ENCODE data around the gene TTC38. TPM values are rescaled to one million over a fixed set of nuclear protein-coding genes. Genes with fewer than 3 reads are reported as not detected.

Gene TTC38
- total RNA-seq (1 to 10 TPM; 3.9 to 4.3 TPM), polyA plus RNA-seq (1 to 10 TPM; 6.3 to 8.2 TPM)

- Mint-ChIP-seq H3K27me3 (peaks cover 12 to 18% of the 10 kb centered on the region in 2 donors), H3K27ac (peak within 1 kb of the TSS; percentile 16 to 82 (median 69)), H3K36me3 (peaks cover 0 to 3% of the 10 kb centered on the region in 2 donors), H3K4me1 (peaks cover 9 to 32% (median 15%) of the 10 kb centered on the region in 4 donors), H3K9me3 (peaks cover 0 to 4% (median under 1%) of the 10 kb centered on the region in 8 donors), H3K4me3 (peak within 1 kb of the TSS; percentile 86 to 95 (median 91))
- peaks cover 6% of the 10 kb centered on the region for H3K27me3 ChIP-seq (ENCODE audit: insufficient read depth, low read length)
- H3K27ac ChIP-seq (ENCODE audit: low read depth, low read length): peak within 1 kb of the TSS; percentile 18
- H3K36me3 ChIP-seq (ENCODE audit: insufficient read depth, low read length): no peaks in the 10 kb centered on the region
- peak within 1 kb of the TSS in 1 of 2 donors; percentile 49 for H3K4me3 ChIP-seq (ENCODE audit: low read length in 2 of 2)
- H3K4me1 ChIP-seq (ENCODE audit: insufficient read depth, low read length): peaks cover 11% of the 10 kb centered on the region
- intact Hi-C loops (cut with micrococcal nuclease): loop anchor here (1.0 kb wide), 1 partner anchor 17 kb away; the partner anchor contains the start of gene CDPF1
- DNase-seq: peak; percentile 22 to 59 (median 26)
- ChIA-PET CTCF (ENCODE audit: partially characterized antibody) (interaction anchor here (0.8 to 1.1 kb wide), 3 partner anchors 19 to 146 kb away, joined by 3 to 4 read pairs (median 3); no protein-coding TSS in a partner anchor), POLR2A (ENCODE audit: partially characterized antibody) (interaction anchor here (1.0 to 3.3 kb wide), 4 partner anchors 9 to 29 kb away, joined by 3 to 25 read pairs (median 9); partner anchors contain the start of genes CDPF1 and GTSE1)
- H3K9me3 ChIP-seq (ENCODE audit: control insufficient read depth in 1 of 2, low read length in 2 of 2): no peaks in the 10 kb centered on the region
Measured at GRCh38 chr22:46267431-46268279, at the start of gene TTC38. Gene TTC38, plus strand, starts transcription at chr22:46268008. Its CDS starts 32 bp downstream, at chr22:46268040.

GRCh38 chr22:46219636-46220035 is 48.2 kb upstream of the TTC38 start:
- H3K36me3 Mint-ChIP-seq: peaks cover 42 to 43% of the 10 kb centered on the region in 2 donors

GRCh38 chr22:46220921-46221320 is 46.9 kb upstream of the TTC38 start:
- H3K9me3 Mint-ChIP-seq: no peaks in the 10 kb centered on the region
- Histone ChIP-seq H3K27ac (ENCODE audit: low read depth, low read length) (no peak overlapping the region), H3K27me3 (ENCODE audit: insufficient read depth, low read length) (no peaks in the 10 kb centered on the region), H3K9me3 (ENCODE audit: control insufficient read depth in 1 of 2, low read length in 2 of 2) (no peaks in the 10 kb centered on the region), H3K4me3 (ENCODE audit: low read length in 2 of 2) (no peak overlapping the region), H3K36me3 (ENCODE audit: insufficient read depth, low read length) (peaks cover 9% of the 10 kb centered on the region), H3K4me1 (ENCODE audit: insufficient read depth, low read length) (peaks cover 7% of the 10 kb centered on the region)
- CTCF ChIA-PET (ENCODE audit: partially characterized antibody): no interaction called here
- H3K27me3 Mint-ChIP-seq: no peaks in the 10 kb centered on the region
- intact Hi-C loops (cut with micrococcal nuclease): no loop called here
- H3K4me3 Mint-ChIP-seq: no peak overlapping the region
- DNase-seq: no peak
- peaks cover 2 to 11% (median 8%) of the 10 kb centered on the region in 4 donors for H3K4me1 Mint-ChIP-seq
- POLR2A ChIA-PET (ENCODE audit: partially characterized antibody): no interaction called here
- peak overlapping the region in 2 of 7 donors; percentile 29 to 46 for H3K27ac Mint-ChIP-seq
- H3K36me3 Mint-ChIP-seq: peaks cover 35 to 37% of the 10 kb centered on the region in 2 donors

More at GRCh38 chr22:46219636-46220035, 48.2 kb upstream of the TTC38 start:
- Mint-ChIP-seq H3K27ac (peak overlapping the region in 5 of 7 donors; percentile 20 to 88 (median 74)), H3K27me3 (no peaks in the 10 kb centered on the region), H3K4me3 (peak overlapping the region in 1 of 8 donors; percentile 61), H3K9me3 (no peaks in the 10 kb centered on the region), H3K4me1 (peaks cover 2 to 9% (median 8%) of the 10 kb centered on the region in 4 donors)
- Histone ChIP-seq H3K36me3 (ENCODE audit: insufficient read depth, low read length) (peaks cover 9% of the 10 kb centered on the region), H3K4me1 (ENCODE audit: insufficient read depth, low read length) (peaks cover 7% of the 10 kb centered on the region), H3K9me3 (ENCODE audit: control insufficient read depth in 1 of 2, low read length in 2 of 2) (no peaks in the 10 kb centered on the region), H3K4me3 (ENCODE audit: low read length in 2 of 2) (no peak overlapping the region), H3K27me3 (ENCODE audit: insufficient read depth, low read length) (no peaks in the 10 kb centered on the region), H3K27ac (ENCODE audit: low read depth, low read length) (no peak overlapping the region)
- ChIA-PET CTCF (ENCODE audit: partially characterized antibody) (no interaction called here), POLR2A (ENCODE audit: partially characterized antibody) (no interaction called here)
- peak in 2 of 5 donors; percentile 10 to 13 for DNase-seq
- intact Hi-C loops (cut with micrococcal nuclease): no loop called here

DNA sequence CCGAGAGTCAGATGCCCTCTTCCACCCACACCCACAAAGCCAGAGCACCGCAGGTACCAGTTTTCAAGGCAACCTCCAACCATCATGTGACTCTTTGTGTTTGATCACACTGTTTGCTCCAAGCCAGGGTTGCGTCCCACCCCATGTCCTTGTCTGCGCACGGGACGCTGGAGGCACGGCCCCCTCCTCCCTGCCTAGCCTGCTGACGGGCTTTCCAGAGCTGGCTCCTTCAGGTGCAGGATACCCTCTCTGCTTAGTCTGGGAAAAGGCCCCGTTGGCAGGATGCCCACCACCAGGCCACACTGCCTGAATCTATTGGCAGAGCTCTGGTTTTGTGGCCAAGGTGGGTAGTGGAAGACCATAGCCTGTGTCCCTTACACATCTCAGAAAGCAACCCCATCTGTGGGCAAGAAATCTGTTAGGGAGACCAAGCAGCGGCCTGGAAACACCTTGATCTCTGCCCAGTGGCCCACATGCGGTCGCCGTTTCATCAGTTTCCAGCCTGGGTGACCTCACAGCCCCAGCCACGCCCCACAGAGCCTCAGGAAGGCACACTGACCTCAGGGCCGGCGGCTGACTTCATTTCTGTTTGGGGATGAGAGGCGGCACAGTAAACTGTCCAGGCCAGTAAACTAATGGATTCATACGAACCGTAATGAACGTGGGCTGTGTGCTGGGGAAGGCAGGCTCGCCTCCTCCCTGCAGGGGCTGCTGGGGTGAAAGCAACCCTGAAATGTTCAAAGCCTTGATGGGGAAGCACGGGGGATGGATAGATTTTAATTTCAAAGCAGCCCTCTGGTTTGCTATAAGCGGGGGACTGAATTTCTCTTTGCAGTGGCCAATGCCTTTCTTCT is 43.5 kb upstream of the TTC38 start:
- DNase-seq: no peak
- H3K4me1 Mint-ChIP-seq: peaks cover 2 to 9% (median 6%) of the 10 kb centered on the region in 4 donors
- CTCF ChIA-PET (ENCODE audit: partially characterized antibody): no interaction called here
- no peak overlapping the region for H3K4me3 ChIP-seq (ENCODE audit: low read length in 2 of 2)
- no peaks in the 10 kb centered on the region for H3K9me3 Mint-ChIP-seq
- no peaks in the 10 kb centered on the region for H3K9me3 ChIP-seq (ENCODE audit: control insufficient read depth in 1 of 2, low read length in 2 of 2)
- H3K27me3 ChIP-seq (ENCODE audit: insufficient read depth, low read length): no peaks in the 10 kb centered on the region
- no peak overlapping the region for H3K4me3 Mint-ChIP-seq
- no peak overlapping the region for H3K27ac Mint-ChIP-seq
- POLR2A ChIA-PET (ENCODE audit: partially characterized antibody): no interaction called here
- no peak overlapping the region for H3K27ac ChIP-seq (ENCODE audit: low read depth, low read length)
- H3K4me1 ChIP-seq (ENCODE audit: insufficient read depth, low read length): peaks cover 6% of the 10 kb centered on the region
- no peaks in the 10 kb centered on the region for H3K36me3 ChIP-seq (ENCODE audit: insufficient read depth, low read length)
- intact Hi-C loops (cut with micrococcal nuclease): no loop called here
- no peaks in the 10 kb centered on the region for H3K27me3 Mint-ChIP-seq
- peaks cover 19 to 20% of the 10 kb centered on the region in 2 donors for H3K36me3 Mint-ChIP-seq

DNA sequence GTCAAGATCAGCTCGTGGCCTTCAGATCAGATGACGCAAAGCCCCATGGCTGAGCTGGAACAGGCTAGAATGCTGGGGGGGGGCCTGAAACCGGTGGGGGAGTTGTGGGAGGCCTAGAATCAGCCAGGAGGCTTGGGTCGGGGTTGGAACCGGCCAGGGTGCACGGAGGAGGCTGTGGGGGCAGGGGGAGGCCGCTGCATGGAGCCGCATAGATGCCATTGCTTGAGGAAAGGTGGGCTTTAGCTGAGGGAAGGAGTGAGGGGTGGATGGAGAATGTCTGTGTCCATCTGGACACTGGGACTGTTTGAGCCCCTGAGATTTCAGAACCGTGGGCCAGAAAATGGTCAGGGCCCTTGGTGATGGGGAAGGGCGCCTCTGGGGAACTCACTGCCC is 42.9 kb upstream of the TTC38 start:
- Mint-ChIP-seq H3K27me3 (no peaks in the 10 kb centered on the region), H3K36me3 (peaks cover 14% of the 10 kb centered on the region in 2 donors), H3K27ac (no peak overlapping the region), H3K9me3 (no peaks in the 10 kb centered on the region), H3K4me1 (peaks cover 0 to 3% (median under 1%) of the 10 kb centered on the region in 4 donors), H3K4me3 (no peak overlapping the region)
- intact Hi-C loops (cut with micrococcal nuclease): no loop called here
- Histone ChIP-seq H3K9me3 (ENCODE audit: control insufficient read depth in 1 of 2, low read length in 2 of 2) (no peaks in the 10 kb centered on the region), H3K27me3 (ENCODE audit: insufficient read depth, low read length) (no peaks in the 10 kb centered on the region), H3K4me3 (ENCODE audit: low read length in 2 of 2) (no peak overlapping the region), H3K36me3 (ENCODE audit: insufficient read depth, low read length) (no peaks in the 10 kb centered on the region), H3K4me1 (ENCODE audit: insufficient read depth, low read length) (no peaks in the 10 kb centered on the region), H3K27ac (ENCODE audit: low read depth, low read length) (no peak overlapping the region)
- no peak for DNase-seq
- ChIA-PET POLR2A (ENCODE audit: partially characterized antibody) (no interaction called here), CTCF (ENCODE audit: partially characterized antibody) (no interaction called here)

DNA sequence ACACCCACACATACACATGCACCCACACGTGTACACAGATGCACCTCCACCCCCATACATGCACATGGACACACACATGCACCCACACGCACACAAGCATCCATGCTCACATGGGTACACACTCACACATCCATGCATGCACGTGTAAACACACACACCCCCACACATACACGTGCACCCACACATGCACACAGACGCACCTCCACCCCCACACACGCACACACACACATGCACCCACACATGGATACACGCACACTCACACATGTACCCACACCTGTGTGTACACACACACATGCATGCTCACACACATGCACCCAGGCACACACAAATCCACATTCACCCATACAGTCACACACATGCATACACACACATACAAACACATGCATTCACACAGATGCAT is 42.2 kb upstream of the TTC38 start:
- H3K4me3 Mint-ChIP-seq: no peak overlapping the region
- DNase-seq: no peak
- H3K27me3 Mint-ChIP-seq: no peaks in the 10 kb centered on the region
- Histone ChIP-seq H3K9me3 (ENCODE audit: control insufficient read depth in 1 of 2, low read length in 2 of 2) (no peaks in the 10 kb centered on the region), H3K27me3 (ENCODE audit: insufficient read depth, low read length) (no peaks in the 10 kb centered on the region), H3K4me1 (ENCODE audit: insufficient read depth, low read length) (no peaks in the 10 kb centered on the region), H3K36me3 (ENCODE audit: insufficient read depth, low read length) (no peaks in the 10 kb centered on the region), H3K27ac (ENCODE audit: low read depth, low read length) (no peak overlapping the region), H3K4me3 (ENCODE audit: low read length in 2 of 2) (no peak overlapping the region)
- ChIA-PET CTCF (ENCODE audit: partially characterized antibody) (no interaction called here), POLR2A (ENCODE audit: partially characterized antibody) (no interaction called here)
- no peak overlapping the region for H3K27ac Mint-ChIP-seq
- intact Hi-C loops (cut with micrococcal nuclease): no loop called here
- no peaks in the 10 kb centered on the region for H3K9me3 Mint-ChIP-seq
- peaks cover 12 to 14% of the 10 kb centered on the region in 2 donors for H3K36me3 Mint-ChIP-seq
- H3K4me1 Mint-ChIP-seq: peaks cover 0 to 3% (median 0%) of the 10 kb centered on the region in 4 donors

All from CD4-positive, alpha-beta memory T cell (primary cell).